WI38 (cell line): Measurements from ENCODE around the gene NIN.

Experiments
- H3K4me3 ChIP-seq: 2 replicates; pipeline ENCODE4 v1.5.1; 2011; ENCODE audit warnings: low read depth, mild to moderate bottlenecking, control low read depth, low read length
- TF ChIP-seq, protein P1 (sequence below): IDR thresholded peaks from 2 replicates; pipeline ENCODE4 v1.5.1; 2012; ENCODE audit warnings: low read depth, mild to moderate bottlenecking, control low read depth, low read length

NIN gene

DNA sequence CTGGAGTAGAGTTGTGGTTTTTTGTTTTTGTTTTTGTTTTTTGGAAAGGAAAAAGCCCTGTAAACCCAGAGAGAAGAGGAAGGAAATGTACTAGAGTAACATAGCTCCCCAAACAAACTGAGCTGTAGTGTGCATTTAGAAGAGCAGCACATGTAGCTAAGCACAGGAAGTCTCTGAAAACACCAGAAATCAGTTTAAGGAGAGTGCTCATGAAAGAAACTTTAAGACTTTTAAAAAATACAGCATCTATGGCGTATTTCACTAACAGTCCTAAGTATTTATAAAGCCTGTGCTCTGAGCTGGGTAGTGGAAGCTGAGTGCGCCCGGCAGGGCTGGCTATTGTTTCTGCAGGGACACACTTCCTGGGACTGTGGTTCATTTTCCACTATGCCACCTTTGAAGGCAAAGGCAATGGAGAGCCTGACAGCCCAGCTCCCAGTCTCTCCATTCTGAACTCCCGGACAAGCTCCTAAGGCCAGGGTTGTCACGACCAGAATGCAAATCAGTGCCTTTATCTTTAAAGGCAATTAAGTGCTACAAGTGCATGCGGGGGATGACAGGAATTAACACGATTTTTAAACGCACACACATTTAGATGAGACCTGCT is 45.4 kb downstream of the NIN start:
- no peak overlapping the region for H3K4me3 ChIP-seq
- TF ChIP-seq, protein P1, sequence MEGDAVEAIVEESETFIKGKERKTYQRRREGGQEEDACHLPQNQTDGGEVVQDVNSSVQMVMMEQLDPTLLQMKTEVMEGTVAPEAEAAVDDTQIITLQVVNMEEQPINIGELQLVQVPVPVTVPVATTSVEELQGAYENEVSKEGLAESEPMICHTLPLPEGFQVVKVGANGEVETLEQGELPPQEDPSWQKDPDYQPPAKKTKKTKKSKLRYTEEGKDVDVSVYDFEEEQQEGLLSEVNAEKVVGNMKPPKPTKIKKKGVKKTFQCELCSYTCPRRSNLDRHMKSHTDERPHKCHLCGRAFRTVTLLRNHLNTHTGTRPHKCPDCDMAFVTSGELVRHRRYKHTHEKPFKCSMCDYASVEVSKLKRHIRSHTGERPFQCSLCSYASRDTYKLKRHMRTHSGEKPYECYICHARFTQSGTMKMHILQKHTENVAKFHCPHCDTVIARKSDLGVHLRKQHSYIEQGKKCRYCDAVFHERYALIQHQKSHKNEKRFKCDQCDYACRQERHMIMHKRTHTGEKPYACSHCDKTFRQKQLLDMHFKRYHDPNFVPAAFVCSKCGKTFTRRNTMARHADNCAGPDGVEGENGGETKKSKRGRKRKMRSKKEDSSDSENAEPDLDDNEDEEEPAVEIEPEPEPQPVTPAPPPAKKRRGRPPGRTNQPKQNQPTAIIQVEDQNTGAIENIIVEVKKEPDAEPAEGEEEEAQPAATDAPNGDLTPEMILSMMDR, result no peak

- no peak overlapping the region for H3K4me3 ChIP-seq
- TF ChIP-seq, protein P1, result no peak
Observed at GRCh38 chr14:50784683-50785456, 46.1 kb downstream of the NIN start.

GRCh38 chr14:50783563-50783962 is 47.4 kb downstream of the NIN start:
- TF ChIP-seq, protein P1, result no peak
- no peak overlapping the region for H3K4me3 ChIP-seq

DNA sequence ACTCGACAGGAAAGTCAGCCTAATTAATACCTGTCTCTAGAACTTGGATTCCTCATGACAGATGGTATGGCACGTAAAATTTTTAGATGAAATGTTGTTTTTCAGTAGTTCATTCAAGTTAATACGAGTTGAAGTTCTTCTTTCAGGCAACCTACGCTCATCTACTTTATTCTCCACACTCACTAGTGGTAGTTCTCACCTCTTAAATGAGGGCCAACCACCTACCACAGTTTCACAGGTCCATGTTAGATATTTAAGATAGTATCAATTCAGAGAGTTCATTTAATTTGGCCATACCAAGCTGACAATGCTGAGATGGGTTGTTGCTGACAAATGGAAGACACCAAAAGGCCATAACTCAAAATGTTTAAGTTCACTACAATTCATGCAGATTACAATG is 50.6 kb downstream of the NIN start:
- no peak overlapping the region for H3K4me3 ChIP-seq
- TF ChIP-seq, protein P1, result no peak

DNA sequence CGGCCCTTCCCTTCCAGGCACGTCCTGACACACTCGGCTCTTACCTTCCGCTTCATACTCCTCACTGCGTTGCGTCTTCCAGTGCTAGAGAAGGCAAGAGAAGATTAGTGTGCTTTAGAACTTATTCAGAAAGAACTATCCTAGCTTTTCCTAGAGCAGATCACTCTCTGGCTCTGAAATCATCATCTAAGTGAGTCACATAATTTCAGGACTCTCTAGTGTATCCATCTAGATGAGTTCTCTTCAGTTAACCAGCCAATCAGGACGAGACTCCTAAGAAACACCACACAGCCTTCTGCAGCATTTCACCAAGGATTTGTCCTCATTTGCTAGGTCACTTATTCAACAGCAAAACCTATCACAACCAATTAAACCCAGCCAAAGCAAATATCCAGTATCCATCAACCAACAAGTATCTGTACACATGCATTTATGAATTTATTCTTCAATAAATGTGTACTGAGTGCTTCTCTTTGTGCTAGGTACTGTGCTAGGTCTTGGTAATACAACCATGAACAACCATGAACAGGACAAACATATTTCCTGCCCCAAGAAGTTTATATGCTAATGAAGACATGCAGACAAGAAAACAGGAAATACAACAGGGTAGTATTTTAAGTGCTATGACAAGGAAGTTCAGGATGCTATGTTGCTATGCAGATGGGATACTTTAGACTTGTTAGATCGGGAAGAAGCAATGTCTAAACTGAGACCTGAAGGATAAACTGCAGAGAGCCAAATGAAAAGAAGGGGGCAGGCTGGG is 52.1 kb downstream of the NIN start:
- TF ChIP-seq, protein P1, result no peak
- no peak overlapping the region for H3K4me3 ChIP-seq

- TF ChIP-seq, protein P1, result no peak
- H3K4me3 ChIP-seq, result no peak overlapping the region
Observed at GRCh38 chr14:50776522-50776921, 54.4 kb downstream of the NIN start.

DNA sequence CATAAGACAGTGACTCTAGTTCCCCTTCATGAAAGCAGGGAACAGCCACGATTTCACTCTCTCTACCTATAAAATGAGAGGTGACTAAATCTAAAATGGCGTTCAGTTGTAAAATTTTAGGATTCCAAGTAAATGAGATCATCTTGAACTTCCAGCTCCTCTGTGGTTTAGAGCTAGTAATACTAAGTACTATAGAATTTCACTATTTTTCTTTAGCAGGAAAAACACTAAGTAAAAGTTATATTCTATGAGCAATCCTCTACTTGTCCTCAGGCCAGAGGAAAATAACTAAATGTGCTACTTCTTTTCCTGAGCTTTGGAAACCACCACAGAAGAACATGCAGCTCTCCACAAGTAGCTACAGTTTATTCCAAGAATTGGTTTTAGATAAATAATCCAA is 55.6 kb downstream of the NIN start:
- H3K4me3 ChIP-seq, result no peak overlapping the region
- TF ChIP-seq, protein P1, result no peak
